GM15510 (cell line): ENCODE results near the gene MMAA.

Source experiments
- POLR2A ChIP-seq: IDR thresholded peaks from 3 replicates; pipeline ENCODE4 v1.6.1; 2011; ENCODE audit warnings: borderline replicate concordance; ENCODE audit not compliant: insufficient read length; ENCODE audit errors: extremely low read depth

MMAA gene

DNA sequence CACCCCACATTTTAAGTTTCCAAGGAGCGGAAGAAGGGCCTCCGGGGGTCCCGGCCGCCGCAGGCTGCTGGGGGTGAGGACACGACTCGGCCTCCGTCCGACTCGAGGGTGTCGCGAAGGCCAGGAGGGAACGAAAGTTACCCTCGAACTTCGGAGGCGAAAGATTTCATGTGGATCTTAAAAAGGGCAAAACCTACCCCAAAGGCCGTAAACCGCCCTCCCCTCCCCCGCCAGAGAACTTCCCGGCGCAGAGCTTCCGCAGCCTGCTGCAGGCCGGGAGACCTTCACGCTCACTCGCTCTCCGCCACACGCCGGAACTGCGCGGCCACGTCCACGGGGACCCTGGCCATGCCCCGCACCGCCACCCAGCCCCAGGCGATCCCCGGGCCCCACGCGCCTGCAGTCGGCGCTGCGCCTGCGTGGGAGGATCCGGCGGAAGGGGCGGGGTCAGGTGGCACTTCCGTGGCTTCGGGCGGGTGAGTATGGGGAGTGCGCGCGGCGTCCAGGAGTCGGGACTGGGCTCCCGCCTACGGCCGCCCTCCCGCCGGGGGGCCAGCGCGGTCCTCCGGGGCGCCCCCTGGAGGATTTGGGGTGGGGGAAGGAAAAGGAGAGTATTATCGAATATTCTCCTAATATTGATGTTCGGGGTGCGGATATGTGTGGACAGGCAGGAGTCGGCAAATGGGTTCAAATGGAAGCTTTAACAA is at the start of gene MMAA:
Gene MMAA (plus strand): TSS at position 454 of the 707 bp plus-strand sequence. CDS start 19,755 bp downstream, outside the sequence.
- peak; percentile 99 for TF ChIP-seq POLR2A

DNA sequence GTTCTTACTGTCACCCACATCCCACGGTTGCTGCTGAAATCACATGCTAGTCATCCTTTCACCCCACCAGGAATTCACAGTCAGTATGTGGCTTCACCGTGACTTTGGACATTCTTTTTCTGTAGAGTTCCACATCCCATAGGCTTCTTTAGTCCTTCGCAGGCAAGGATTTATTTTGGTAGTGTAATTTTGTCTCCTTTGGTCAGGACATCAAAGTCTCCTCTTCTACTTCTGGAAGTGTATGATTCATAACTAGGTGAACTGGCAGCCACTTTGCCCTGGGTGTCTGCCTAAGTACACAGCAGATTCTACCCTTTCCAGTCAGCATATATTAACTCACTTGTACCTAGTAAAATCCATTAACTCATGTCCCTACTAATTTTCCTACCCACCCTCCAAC is 38.3 kb upstream of the MMAA start:
- no peak for TF ChIP-seq POLR2A

DNA sequence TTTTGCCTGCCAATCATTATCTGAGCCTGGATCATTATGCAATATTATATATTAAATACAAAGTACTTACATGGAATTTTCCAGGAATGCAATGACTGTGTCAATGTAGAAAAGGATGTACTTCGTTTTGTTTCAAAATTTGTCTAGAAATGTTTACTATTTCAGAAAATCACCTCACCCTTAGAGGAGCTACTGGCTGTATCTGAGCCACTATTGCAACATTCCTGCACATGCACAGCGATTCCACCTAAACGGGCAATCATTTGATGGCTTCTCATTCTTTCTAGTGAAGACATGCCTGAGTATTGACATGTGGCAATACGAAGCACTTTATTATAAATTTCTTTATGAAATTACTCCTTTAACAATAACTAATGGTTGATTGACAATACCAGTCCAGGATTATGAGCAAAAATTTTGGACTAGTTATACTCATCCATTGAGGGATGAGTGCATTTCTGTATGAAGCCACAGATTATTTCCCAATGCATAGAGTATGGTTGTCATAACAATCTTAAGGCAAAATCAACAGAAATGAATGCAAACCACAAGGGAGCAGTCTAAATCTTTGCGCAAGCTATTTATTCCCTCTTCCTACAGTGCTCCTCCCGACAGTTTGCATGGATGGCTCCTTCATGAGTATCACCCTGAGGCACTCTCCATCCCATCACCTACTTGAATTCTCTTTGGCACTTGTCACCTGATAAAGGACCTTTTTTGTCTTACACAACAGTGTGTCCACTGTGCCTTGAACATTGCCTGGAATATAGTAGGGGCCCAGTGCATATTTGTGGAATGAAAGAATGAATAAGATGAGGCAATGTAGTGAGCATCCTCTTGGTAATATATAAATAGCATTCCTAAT is 35.8 kb upstream of the MMAA start:
- TF ChIP-seq POLR2A, result no peak

DNA sequence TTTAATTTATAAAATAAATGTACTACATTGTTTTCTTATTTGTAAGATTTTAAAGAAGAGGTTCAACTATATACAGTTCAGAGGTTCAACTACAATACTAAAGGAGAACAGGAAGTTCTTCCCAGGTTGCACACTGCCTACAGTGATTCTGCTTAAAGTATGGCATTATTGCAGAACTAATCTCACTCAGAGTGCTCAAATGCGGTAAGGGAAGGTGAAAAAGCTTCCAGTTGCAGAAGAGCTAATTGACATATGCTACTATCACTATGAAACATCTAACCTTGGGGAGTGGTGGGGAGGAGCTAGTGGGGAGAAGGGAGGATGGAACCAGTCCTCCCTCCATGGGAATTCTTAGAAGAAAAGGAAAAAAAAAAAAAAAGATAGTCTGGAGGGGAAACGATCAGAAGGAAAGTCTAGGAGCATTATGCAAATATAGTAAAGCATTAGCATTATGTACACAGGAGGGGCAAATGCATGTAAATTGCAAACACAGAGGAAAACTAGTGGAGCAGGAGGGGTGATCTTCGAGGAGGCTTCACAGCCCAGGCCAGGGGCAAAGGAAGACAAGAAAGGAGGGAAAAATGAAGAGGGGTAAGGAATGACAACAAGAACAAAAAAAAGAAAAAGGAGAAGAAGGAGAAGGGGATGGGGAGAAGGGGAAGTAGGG is 32.0 kb upstream of the MMAA start:
- no peak for TF ChIP-seq POLR2A

DNA sequence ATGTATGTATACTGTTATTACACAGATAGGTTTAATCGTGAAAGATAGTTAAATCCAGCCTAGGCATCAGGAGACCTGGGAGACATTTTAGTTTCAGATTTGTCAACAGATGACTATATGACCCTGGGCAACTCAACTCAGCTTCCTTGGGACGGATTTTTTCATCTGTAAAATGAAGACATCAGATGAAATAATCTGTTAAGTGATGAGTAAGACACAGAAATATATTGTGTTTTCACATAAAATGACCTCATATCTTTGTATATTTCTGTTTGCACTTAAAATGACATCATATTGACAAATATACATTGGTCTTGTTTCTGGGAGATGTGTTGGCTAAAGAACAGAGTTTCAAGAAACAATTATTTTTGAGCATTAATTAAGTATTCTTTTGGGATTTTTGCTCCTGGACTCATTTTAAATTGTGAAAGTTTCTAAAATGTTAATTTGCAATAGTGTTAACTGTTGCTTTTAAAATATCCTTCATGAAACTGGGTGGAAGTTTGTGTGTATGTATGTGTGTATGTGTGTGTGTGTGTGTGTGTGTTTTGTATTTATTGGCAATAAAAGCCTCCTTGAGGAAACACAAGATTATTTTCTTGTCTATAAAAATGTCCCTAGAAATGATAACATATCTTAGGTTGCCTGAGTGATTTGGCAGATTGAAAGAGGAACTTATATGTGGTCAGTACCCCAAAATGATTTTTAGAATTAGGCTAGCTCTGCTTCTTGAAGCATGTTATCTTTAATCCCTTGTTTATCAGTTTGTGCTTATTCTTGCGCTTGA is 29.1 kb upstream of the MMAA start:
- TF ChIP-seq POLR2A, result no peak

DNA sequence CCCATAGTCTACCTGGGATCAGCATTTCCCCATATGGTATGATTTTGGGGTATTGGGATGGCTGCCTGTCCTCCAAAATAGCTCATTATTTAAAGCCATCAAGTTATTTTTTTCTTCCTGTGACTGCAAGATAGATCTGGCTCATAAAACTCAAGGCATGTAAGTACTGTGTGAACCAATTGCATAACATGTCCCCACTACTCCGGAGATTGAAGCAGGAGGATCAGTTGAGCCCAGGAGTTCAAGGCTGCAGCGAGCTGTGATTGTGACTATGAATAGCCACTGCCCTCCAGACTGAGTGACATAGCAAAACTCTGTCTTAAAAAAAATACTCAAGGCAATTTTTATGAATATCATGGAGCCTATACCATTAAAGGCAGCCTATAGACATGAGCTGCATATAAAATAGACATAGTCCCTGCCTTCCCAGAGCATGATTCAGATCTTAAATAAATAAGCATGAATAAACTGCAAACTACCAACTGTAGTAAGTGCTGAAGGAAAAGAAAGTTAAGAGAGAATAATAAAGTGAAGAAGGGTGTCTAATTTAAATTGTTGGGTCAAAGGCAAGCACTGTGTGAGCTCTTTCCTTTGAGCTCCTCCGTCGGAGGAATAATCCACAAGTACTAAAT is 16.9 kb upstream of the MMAA start:
- no peak for TF ChIP-seq POLR2A

DNA sequence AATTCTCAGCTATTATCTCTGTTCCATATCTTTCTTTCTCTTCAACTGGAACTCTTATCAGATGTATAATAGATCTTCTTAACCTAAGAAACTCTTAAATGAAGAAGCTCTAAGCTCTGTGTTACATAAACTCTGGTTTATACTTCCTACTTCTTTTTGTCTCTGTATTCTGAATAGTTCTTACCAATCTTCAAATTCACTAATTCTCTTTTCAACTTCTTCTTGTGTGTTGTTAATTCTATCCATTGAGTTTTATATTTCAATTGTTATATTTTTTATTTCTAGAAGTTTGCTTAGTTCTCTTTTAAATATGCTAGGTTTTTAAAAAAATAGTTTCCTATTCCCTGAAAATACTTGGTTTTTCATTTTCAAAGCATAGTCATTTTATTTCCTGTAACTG is 13.2 kb upstream of the MMAA start:
- TF ChIP-seq POLR2A, result no peak

DNA sequence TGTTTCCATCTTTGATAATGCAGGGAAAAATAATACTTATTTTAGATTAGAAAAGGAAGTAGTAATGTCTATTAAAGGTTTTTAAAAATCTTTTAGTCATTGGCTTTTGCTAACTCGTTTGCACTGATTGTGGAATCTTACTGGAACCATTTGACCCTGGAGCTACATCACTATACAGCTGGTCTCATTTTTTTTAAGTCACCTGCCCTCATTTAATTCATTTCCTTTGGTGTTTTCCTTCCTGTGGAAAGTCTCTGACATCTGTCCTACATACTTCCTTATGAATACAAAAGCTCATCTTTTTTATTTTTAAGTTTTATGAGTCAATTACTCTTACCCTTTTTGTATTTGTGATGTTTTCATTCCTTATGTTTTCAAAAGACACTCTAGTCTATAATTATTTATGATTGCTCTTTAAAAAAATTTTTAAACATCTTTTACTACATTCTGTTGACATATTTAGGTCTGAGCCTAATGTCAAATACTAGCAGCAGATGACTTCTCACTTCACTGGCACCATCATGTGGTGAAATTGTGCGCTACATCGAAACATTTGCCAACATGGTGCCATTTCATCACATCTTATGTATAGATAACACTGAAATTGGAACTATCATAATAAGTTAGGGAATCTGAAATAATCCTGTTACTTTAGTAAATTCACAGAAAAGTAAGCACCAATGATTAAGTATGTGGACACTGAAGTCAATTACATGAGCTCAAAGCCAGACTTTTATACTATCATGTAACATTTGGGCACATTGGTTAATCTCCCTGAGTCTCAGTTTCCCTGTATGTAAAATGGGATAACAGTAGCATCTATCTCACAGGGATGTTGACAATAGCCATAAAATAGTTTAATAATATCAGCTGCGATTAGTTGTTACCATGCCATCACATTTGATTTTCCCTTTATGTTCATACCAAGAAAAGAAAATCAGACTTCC is 9.4 kb upstream of the MMAA start:
- TF ChIP-seq POLR2A, result no peak

DNA sequence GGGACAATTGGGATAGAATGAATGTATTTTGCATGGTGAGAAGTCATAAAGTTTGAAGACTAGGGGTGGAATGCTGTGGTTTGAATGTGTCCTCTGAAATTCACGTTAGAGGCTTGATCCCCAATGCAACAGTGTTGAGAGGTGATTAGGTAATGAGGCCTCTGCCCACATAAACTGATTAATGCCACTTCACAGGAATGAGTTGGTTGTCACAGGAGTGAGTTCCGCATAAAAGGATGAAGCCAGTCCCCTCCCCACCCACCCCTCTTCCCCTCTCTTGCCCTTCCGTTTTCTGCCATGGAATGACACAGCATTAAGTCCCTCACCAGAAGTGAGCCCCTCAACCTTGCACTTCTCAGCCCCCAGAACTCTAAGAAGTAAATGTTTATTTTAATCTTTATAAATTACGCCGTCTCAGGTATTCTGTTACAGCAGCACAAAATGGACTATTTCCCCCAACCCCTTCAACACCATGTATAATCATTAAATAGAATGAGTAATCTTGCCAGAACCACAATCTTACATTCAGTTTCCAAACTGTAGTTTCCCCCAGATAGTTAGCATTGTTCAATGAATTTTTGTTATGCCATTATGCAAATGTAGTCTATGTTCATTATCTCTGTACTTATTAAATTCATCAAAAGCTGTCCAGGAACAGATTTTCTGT is 5.5 kb upstream of the MMAA start:
- no peak for TF ChIP-seq POLR2A

DNA sequence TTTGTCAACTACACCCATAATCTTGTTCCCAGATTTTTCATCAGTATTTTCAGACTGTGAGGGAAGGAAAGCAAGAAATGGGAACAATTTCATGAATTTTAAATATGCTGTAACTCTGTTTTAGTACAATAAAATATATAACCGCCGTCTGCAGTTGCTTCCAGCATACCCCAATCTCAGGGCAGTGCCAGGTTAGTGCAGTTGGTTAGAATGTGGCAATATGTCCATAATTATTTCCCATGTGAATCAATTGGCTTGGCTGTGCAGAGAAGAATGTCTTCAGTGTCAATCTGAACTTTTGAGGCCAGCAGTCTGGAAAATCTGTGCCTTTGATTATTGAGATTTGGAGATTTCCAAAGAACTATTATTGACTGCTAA is 5.0 kb upstream of the MMAA start:
- TF ChIP-seq POLR2A, result no peak

DNA sequence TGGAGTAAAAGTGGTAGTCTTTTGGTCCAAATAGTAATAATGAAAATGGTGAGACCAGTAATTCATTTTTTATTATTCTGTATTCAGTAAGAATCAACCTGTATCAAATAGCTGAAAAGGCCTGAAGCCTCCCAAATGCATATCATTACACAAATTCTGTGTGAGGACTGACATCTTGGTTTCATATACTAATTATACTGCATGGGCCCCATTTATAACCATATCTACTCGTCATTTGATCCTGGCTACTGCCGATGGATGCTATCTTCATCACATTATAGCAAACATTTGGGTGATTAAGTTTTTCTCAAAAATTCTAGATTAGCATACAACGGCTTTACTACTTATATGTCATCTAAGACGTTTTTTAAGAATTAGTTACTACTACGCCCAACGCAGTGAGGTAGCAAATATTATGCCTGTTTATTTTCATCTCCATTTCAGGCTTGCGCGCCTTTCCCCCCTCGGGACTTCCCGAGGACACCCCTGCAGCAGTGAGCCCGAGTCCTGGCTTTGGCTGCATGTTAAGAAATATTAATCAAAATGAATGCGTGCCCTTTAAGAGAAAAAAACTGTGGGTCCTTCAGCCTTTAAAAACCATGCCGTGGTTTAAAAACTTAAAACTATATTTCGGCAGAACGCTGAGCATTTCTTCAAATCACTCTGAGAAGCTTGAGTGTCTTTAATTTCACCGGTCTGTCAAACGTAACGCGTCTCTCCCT is 814 bp upstream of the MMAA start:
- no peak for TF ChIP-seq POLR2A

DNA sequence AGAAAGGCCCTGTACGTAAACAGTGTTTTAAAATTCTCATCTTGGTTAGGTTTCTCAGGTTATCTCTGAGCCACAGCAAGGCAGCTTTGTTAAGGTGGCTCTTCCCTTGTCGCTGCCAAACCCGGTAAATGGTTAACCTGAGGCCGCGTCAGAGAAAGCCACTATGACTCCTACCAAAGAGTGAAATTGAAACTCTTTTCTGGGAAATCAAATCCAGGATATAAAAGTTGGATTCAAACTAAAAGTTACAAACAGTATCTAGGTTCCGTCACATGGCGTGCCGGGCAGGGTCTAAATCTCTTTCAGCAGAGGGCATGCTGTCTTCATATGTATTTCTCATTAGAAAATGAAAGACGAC is 433 bp downstream of the MMAA start:
- no peak for TF ChIP-seq POLR2A

DNA sequence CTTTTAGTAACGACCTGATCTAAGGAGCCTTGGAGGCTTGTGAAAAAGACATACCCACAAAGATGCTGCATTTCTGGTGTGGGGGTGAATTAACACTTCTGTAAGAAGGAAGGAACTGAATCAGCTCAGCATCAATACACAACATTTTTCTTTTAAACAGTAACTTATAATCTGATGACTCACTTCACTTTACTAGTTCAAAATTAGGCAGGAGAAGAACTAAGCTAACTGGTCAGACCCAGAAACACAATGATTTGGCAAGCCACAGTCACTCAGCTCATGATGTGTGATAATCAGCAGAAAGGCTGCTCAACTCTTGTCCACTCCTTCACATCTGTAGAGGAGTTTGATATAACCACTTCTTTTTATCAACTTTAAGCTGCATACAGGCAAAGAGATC is 4.6 kb downstream of the MMAA start:
- no peak for TF ChIP-seq POLR2A
